AG08396 (cell line): Measurements from ENCODE around the gene CCDC97.

ENCODE experiments used
- DNase-seq: peaks from one replicate; pipeline ENCODE4 v3.0.0; 2012; ENCODE audit warnings: low spot score, mixed read lengths

Gene CCDC97

GRCh38 chr19:41298348-41298964, 11.5 kb upstream of the CCDC97 start:
- DNase-seq, result peak; percentile 91

GRCh38 chr19:41299046-41299754, 10.8 kb upstream of the CCDC97 start:
- DNase-seq, result no peak

GRCh38 chr19:41299755-41300089, 10.2 kb upstream of the CCDC97 start:
- peak; percentile 88 for DNase-seq

GRCh38 chr19:41300555-41300954, 9.4 kb upstream of the CCDC97 start:
- DNase-seq, result no peak

- DNase-seq, result no peak
Measured at GRCh38 chr19:41302624-41303351, 7.2 kb upstream of the CCDC97 start.

- no peak for DNase-seq
Measured at GRCh38 chr19:41303954-41304353, 6.0 kb upstream of the CCDC97 start.

GRCh38 chr19:41304706-41305483, 5.1 kb upstream of the CCDC97 start:
- DNase-seq, result no peak

- no peak for DNase-seq
Measured at GRCh38 chr19:41305927-41306793, 3.8 kb upstream of the CCDC97 start.

GRCh38 chr19:41307090-41307875, 2.7 kb upstream of the CCDC97 start:
- no peak for DNase-seq

- DNase-seq, result no peak
Measured at GRCh38 chr19:41307954-41308449, 2.0 kb upstream of the CCDC97 start.

GRCh38 chr19:41308450-41309179, 1.4 kb upstream of the CCDC97 start:
- peak; percentile 84 for DNase-seq

GRCh38 chr19:41309180-41310032, 566 bp upstream of the CCDC97 start:
- DNase-seq, result no peak

- no peak for DNase-seq
Measured at GRCh38 chr19:41311072-41311471, 1.1 kb downstream of the CCDC97 start.

GRCh38 chr19:41311613-41312012, 1.6 kb downstream of the CCDC97 start:
- no peak for DNase-seq

GRCh38 chr19:41316306-41316920, 6.4 kb downstream of the CCDC97 start:
- no peak for DNase-seq

- no peak for DNase-seq
Measured at GRCh38 chr19:41318696-41319499, 8.9 kb downstream of the CCDC97 start.

GRCh38 chr19:41319500-41320184, 9.7 kb downstream of the CCDC97 start:
- no peak for DNase-seq
